Uterine smooth muscle cell (primary cell): Measurements from ENCODE around the gene MAP3K4. TPM values are rescaled to one million over a fixed set of nuclear protein-coding genes. Genes with fewer than 3 reads are reported as not detected.

ENCODE experiments used
- total RNA-seq: library from RNA; depleted of rRNA; stranded (reverse); fragments of >200 nt; gene quantifications from 2 replicates; pipeline ENCODE4 v1.2.3, GENCODE V29; 2014

MAP3K4 gene, protein sequence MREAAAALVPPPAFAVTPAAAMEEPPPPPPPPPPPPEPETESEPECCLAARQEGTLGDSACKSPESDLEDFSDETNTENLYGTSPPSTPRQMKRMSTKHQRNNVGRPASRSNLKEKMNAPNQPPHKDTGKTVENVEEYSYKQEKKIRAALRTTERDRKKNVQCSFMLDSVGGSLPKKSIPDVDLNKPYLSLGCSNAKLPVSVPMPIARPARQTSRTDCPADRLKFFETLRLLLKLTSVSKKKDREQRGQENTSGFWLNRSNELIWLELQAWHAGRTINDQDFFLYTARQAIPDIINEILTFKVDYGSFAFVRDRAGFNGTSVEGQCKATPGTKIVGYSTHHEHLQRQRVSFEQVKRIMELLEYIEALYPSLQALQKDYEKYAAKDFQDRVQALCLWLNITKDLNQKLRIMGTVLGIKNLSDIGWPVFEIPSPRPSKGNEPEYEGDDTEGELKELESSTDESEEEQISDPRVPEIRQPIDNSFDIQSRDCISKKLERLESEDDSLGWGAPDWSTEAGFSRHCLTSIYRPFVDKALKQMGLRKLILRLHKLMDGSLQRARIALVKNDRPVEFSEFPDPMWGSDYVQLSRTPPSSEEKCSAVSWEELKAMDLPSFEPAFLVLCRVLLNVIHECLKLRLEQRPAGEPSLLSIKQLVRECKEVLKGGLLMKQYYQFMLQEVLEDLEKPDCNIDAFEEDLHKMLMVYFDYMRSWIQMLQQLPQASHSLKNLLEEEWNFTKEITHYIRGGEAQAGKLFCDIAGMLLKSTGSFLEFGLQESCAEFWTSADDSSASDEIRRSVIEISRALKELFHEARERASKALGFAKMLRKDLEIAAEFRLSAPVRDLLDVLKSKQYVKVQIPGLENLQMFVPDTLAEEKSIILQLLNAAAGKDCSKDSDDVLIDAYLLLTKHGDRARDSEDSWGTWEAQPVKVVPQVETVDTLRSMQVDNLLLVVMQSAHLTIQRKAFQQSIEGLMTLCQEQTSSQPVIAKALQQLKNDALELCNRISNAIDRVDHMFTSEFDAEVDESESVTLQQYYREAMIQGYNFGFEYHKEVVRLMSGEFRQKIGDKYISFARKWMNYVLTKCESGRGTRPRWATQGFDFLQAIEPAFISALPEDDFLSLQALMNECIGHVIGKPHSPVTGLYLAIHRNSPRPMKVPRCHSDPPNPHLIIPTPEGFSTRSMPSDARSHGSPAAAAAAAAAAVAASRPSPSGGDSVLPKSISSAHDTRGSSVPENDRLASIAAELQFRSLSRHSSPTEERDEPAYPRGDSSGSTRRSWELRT (N-terminal part only)
- 50.5 and 54.6 TPM in 2 replicates for total RNA-seq

DNA sequence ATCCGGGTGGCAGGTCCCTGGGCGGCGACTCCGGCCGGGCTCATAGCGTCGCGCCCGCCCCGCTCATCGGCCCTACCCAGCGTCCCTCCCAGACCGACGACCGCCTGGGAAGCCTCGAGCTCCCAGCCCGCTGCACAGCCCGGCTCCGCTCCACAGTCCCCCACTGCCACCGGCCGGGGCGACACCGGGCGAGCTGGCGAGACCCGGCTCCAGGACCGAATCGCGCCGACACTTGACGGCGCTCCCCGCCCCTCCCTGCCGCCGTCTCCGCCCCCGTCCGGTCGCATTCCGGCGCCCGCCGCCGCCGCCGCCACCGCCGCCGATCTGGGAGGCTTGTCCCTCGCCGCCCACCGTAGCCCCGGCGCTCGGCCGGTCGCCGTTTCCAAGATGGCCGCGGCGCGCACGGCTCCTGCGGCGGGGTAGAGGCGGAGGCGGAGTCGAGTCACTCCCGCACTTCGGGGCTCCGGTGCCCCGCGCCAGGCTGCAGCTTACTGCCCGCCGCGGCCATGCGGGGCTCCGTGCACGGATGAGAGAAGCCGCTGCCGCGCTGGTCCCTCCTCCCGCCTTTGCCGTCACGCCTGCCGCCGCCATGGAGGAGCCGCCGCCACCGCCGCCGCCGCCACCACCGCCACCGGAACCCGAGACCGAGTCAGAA lies at the start of gene MAP3K4:
TSS of gene MAP3K4 (plus strand) at position 364 of the 655 bp plus-strand sequence. CDS start at position 527, 163 bp downstream.

